T-helper 1 cell (primary cell): Measurements from ENCODE around the gene SLC8A1.

Experiments used
- DNase-seq, 5 donors: peaks; one replicate each; pipeline ENCODE4 v3.0.0-alpha.2; 2012 to 2020

Gene SLC8A1

GRCh38 chr2:40265602-40266001 lies 186.3 kb downstream of the SLC8A1 start:
- DNase-seq, result no peak

- DNase-seq, result no peak
Measured at GRCh38 chr2:40261042-40261441, 190.8 kb downstream of the SLC8A1 start.

- DNase-seq, result no peak
Measured at GRCh38 chr2:40260437-40260836, 191.5 kb downstream of the SLC8A1 start.

GRCh38 chr2:40259900-40260299 lies 192.0 kb downstream of the SLC8A1 start:
- no peak for DNase-seq

- no peak for DNase-seq
Measured at GRCh38 chr2:40258135-40258457, 193.8 kb downstream of the SLC8A1 start.

- no peak for DNase-seq
Measured at GRCh38 chr2:40257340-40258134, 194.4 kb downstream of the SLC8A1 start.

GRCh38 chr2:40256649-40257048 lies 195.2 kb downstream of the SLC8A1 start:
- no peak for DNase-seq

GRCh38 chr2:40256008-40256407 lies 195.9 kb downstream of the SLC8A1 start:
- no peak for DNase-seq

GRCh38 chr2:40255103-40255502 lies 196.8 kb downstream of the SLC8A1 start:
- DNase-seq, result no peak

GRCh38 chr2:40254611-40255010 lies 197.3 kb downstream of the SLC8A1 start:
- DNase-seq, result no peak

GRCh38 chr2:40251137-40251536 lies 200.8 kb downstream of the SLC8A1 start:
- no peak for DNase-seq

- DNase-seq, result no peak
Measured at GRCh38 chr2:40249577-40249976, 202.3 kb downstream of the SLC8A1 start.

- DNase-seq, result no peak
Measured at GRCh38 chr2:40248294-40248693, 203.6 kb downstream of the SLC8A1 start.

GRCh38 chr2:40244675-40245074 lies 207.2 kb downstream of the SLC8A1 start:
- peak in 2 of 5 donors; percentile 0 to 1 for DNase-seq

GRCh38 chr2:40244251-40244650 lies 207.6 kb downstream of the SLC8A1 start:
- no peak for DNase-seq

GRCh38 chr2:40243581-40244187 lies 208.2 kb downstream of the SLC8A1 start:
- no peak for DNase-seq

GRCh38 chr2:40242315-40242714 lies 209.6 kb downstream of the SLC8A1 start:
- no peak for DNase-seq

GRCh38 chr2:40240070-40240469 lies 211.8 kb downstream of the SLC8A1 start:
- no peak for DNase-seq

GRCh38 chr2:40230707-40231432 lies 221.0 kb downstream of the SLC8A1 start:
- no peak for DNase-seq

- no peak for DNase-seq
Measured at GRCh38 chr2:40230186-40230585, 221.7 kb downstream of the SLC8A1 start.

GRCh38 chr2:40228310-40228709 lies 223.6 kb downstream of the SLC8A1 start:
- no peak for DNase-seq

- DNase-seq, result no peak
Measured at GRCh38 chr2:40227210-40227609, 224.7 kb downstream of the SLC8A1 start.

- no peak for DNase-seq
Measured at GRCh38 chr2:40226637-40227036, 225.3 kb downstream of the SLC8A1 start.

- no peak for DNase-seq
Measured at GRCh38 chr2:40225670-40226210, 226.2 kb downstream of the SLC8A1 start.
